Stimulated activated CD8-positive, alpha-beta memory T cell treated with anti-CD3 and anti-CD28 coated beads, Interleukin-7, amount 100 ng/mL, for 1 hour (primary cell): Measurements from ENCODE around the gene SIK1.

Experiments used
- DNase-seq, 2 donors: peaks; one replicate each; pipeline ENCODE4 v3.0.0-alpha.2; 2020; ENCODE audit warnings: low read depth in 2 of 2

The SIK1 gene

DNA sequence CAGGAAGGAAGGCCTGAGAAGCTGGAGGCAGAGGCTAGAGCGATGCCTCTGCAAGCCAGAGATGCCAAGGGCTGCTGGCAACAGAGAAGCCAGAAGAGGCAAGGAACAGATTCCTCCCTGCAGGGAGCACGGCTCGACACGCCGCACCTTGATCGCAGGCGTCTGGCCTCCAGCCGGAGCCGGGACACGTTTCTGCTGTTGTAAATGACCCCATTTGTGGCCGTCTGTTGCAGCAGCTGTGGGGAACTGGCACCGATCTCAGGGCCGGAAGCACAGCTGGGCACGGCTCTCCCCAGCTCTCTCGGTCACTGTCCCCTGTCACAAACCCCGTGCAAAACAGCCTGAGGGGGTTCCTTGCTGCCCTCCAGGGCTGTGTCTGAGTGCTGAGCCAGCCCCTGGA, 59.6 kb downstream of the SIK1 start:
- no peak for DNase-seq

DNA sequence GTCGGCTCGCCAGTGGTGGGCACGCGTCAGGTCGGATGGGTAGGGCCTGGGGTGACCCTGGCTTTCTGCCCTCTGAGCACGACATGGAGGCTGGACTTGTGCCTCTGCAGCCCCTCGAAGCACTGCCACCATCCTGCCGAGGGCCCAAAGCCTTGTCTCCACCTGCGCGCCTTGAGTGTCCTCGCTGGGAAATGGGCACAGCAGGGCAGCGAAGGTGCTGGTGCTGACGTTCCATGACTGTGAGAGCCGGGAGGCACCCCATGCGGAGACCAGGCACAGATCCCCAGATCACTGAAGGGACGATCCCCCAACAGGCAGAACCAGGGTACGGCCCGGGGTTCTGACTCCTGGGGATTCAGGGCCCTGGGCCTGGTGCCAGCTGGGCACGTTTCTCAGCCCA, 60.3 kb downstream of the SIK1 start:
- DNase-seq = no peak

DNA sequence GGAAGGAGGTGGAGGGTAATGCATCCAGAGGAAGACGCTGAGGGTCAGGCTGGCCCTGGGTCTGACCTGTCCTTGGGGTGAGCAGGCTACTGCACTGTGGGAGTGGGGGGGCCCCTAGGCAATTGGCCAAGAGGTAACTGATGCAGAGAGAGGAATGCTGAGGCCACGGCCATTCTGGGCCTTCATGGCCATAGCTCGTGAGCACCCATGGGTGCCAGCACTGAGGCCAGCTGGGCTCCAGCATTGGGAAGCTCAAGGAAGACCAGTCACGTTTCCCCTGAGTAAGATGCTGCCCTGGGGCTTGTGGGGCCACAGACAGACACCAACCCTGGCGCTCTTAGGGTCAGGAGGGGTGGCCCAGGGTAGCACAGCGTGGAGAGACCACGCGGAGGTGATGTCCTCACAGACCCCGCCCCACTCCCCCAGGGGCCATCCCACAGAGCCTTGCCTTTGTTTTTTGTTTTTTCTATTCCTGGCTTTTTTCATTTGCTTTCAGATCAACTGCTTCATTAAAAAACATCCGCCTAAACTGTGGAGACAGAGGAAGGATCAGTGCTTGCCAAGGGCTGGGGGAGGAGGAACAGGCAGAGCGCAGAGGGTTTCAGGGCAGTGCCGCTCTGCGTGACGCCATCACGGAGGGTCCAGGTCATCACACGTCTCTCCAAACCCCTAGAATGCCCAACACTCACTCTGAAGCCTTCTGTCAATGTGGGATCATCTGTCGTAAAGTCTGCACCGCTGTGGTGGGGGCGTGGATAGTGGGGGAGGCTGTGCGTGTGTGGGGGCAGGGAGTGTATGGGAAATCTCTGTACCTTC, 61.1 kb downstream of the SIK1 start:
- DNase-seq = no peak

DNA sequence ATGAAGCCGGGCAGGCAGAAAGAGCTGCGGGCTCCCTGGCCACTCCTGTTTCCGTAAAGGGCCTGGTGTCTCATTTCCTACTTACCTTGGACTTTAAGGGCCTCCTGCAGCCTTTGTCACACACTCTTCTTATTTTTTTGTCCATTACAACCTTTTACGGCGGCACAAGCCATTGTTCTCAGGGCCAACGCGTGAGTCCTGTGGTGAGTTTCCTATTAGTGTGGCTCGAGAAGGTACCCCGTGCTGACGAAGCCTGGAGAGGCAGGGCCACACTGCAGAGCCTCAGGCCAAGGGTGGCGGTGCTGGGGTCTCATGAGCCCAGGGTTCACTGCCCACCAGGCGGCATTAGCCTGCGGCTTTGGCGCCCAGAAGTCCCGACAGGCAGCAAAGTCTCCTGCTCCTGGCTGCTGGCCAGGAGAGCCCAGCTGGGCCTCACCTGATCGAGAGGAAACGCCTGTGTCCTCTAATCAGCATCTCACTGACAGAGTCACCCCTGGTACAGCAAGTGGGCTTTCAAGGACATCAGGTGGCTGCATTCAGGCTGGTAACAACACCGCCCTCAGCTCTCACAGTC, 62.0 kb downstream of the SIK1 start:
- DNase-seq = no peak
